Esophagus muscularis mucosa (tissue), 4 donors: ENCODE measurements around the gene ASAP3. TPM values are rescaled to one million over a fixed set of nuclear protein-coding genes. Genes with fewer than 3 reads are reported as not detected.
"Not testable (repeated sequence)": the region's sequence is repeated elsewhere in the genome, so short reads cannot be mapped to it uniquely, and the experiment has no call there.

Experiments
- DNase-seq: peaks from one replicate; pipeline ENCODE4 v3.0.0-alpha.2; 2017; ENCODE audit errors: extremely low spot score
- H3K27ac ChIP-seq, 4 donors: fragments of 200-600 bp; sonication (generic); replicated peaks in 1 of 4; 1 replicate in 3 of 4; 2 replicates in 1 of 4; pipeline ENCODE4 v1.5.1; 2016 to 2019; ENCODE audit warnings: mild to moderate bottlenecking in 1 of 4
- H3K27me3 ChIP-seq, 4 donors: fragments of 200-600 bp; sonication (generic); one replicate each; pipeline versions ENCODE4 v1.5.1 to v1.6.0; 2016 to 2019
- H3K36me3 ChIP-seq, 4 donors: fragments of 200-600 bp; sonication (generic); one replicate each; pipeline ENCODE4 v1.5.1; 2016 to 2019
- H3K4me1 ChIP-seq, 4 donors: fragments of 200-600 bp; sonication (generic); one replicate each; pipeline ENCODE4 v1.5.1; 2016 to 2019
- H3K4me3 ChIP-seq, 4 donors: fragments of 200-600 bp; sonication (generic); 1 replicate in 2 of 4; 2 replicates in 2 of 4; pipeline ENCODE4 v1.5.1; 2016 to 2019; ENCODE audit warnings: mild to moderate bottlenecking in 4 of 4, moderate library complexity in 1 of 4
- H3K9me3 ChIP-seq, 4 donors: fragments of 200-600 bp; sonication (generic); 1 replicate in 3 of 4; 2 replicates in 1 of 4; pipeline ENCODE4 v1.5.1; 2016 to 2019
- EP300 ChIP-seq: sonication (generic); formaldehyde crosslinking; IDR thresholded peaks from one replicate; pipeline ENCODE4 v1.6.1; 2017; ENCODE audit warnings: antibody characterized with exemption
- POLR2A ChIP-seq: fragments of 450-650 bp; IDR thresholded peaks from one replicate; pipeline ENCODE4 v1.6.1; 2017; ENCODE audit warnings: antibody characterized with exemption, moderate library complexity, mild to moderate bottlenecking, low read depth
- POLR2AphosphoS5 ChIP-seq, 2 donors: sonication (generic); formaldehyde crosslinking; IDR thresholded peaks; one replicate each; pipeline ENCODE4 v1.6.1; 2017; ENCODE audit warnings: antibody characterized with exemption in 2 of 2
- WGBS: methylation state at CpG from one replicate; pipeline ENCODE4 v1.1.5; 2018; 5-methylcytosine and 5-hydroxymethylcytosine counted together
- intact Hi-C: fragments of 100-400 bp; cut with DNase I; formaldehyde crosslinking; loops from one replicate; pipeline ENCODE4 v1.15.1; 2023
- total RNA-seq, 4 donors: library from RNA; depleted of rRNA; stranded (reverse); fragments of >200 nt; gene quantifications; one replicate each; pipeline versions ENCODE4 v1.1.0 to v1.2.1, GENCODE V29; 2016
- TF ChIP-seq, protein P1 (sequence below), 3 experiments: fragments of 200-600 bp in 2 of 3; fragments of 450-650 bp in 1 of 3; sonication (generic) in 2 of 3; IDR thresholded peaks; one replicate each; pipeline ENCODE4 v1.5.1; 2017 to 2019; ENCODE audit warnings: antibody characterized with exemption in 3 of 3, mild to moderate bottlenecking in 2 of 3, moderate library complexity in 1 of 3

Gene ASAP3
- total RNA-seq, 4 donors from 2014 or later: 25.3 to 32.8 (median 27.9) TPM

- 73% methylated on average over 5 of the region's 6 CpGs for WGBS
Measured at GRCh38 chr1:23502951-23503350, 19.0 kb upstream of the ASAP3 start.

GRCh38 chr1:23500466-23500865 lies 16.5 kb upstream of the ASAP3 start:
- 47% methylated on average over 2 of the region's 2 CpGs for WGBS
- Histone ChIP-seq H3K9me3 (no peaks in the 10 kb centered on the region), H3K27me3 (peaks cover 0 to 4% (median 0%) of the 10 kb centered on the region in 4 donors), H3K4me1 (peaks cover 0 to 6% (median 5%) of the 10 kb centered on the region in 4 donors), H3K27ac (no peak overlapping the region), H3K4me3 (no peak overlapping the region), H3K36me3 (no peaks in the 10 kb centered on the region)
- intact Hi-C loops: no loop called here
- DNase-seq: no peak
- TF ChIP-seq, protein P1, sequence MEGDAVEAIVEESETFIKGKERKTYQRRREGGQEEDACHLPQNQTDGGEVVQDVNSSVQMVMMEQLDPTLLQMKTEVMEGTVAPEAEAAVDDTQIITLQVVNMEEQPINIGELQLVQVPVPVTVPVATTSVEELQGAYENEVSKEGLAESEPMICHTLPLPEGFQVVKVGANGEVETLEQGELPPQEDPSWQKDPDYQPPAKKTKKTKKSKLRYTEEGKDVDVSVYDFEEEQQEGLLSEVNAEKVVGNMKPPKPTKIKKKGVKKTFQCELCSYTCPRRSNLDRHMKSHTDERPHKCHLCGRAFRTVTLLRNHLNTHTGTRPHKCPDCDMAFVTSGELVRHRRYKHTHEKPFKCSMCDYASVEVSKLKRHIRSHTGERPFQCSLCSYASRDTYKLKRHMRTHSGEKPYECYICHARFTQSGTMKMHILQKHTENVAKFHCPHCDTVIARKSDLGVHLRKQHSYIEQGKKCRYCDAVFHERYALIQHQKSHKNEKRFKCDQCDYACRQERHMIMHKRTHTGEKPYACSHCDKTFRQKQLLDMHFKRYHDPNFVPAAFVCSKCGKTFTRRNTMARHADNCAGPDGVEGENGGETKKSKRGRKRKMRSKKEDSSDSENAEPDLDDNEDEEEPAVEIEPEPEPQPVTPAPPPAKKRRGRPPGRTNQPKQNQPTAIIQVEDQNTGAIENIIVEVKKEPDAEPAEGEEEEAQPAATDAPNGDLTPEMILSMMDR (IDR thresholded peaks at IDR 0.05): no peak
- TF ChIP-seq POLR2AphosphoS5 (IDR thresholded peaks at IDR 0.05) (no peak), EP300 (no peak), POLR2A (no peak)

More at GRCh38 chr1:23502951-23503350, 19.0 kb upstream of the ASAP3 start:
- no peak for DNase-seq
- Histone ChIP-seq H3K27ac (no peak overlapping the region), H3K9me3 (no peaks in the 10 kb centered on the region), H3K36me3 (no peaks in the 10 kb centered on the region), H3K4me3 (no peak overlapping the region), H3K4me1 (no peaks in the 10 kb centered on the region), H3K27me3 (peaks cover 0 to 4% (median 0%) of the 10 kb centered on the region in 4 donors)
- TF ChIP-seq, protein P1 (IDR thresholded peaks at IDR 0.05): no peak
- TF ChIP-seq EP300 (no peak), POLR2AphosphoS5 (IDR thresholded peaks at IDR 0.05) (no peak), POLR2A (no peak)
- intact Hi-C loops: no loop called here

- Histone ChIP-seq H3K27me3 (no peaks in the 10 kb centered on the region), H3K27ac (no peak overlapping the region), H3K9me3 (no peaks in the 10 kb centered on the region), H3K4me3 (no peak overlapping the region), H3K36me3 (no peaks in the 10 kb centered on the region), H3K4me1 (peaks cover 0 to 6% (median 5%) of the 10 kb centered on the region in 4 donors)
- DNase-seq: no peak
- no peak for TF ChIP-seq POLR2AphosphoS5 (IDR thresholded peaks at IDR 0.05)
- TF ChIP-seq POLR2A: no peak
- TF ChIP-seq, protein P1 (IDR thresholded peaks at IDR 0.05): no peak
- no peak for TF ChIP-seq EP300
- intact Hi-C loops: loop anchor here (1.0 kb wide), 1 partner anchor 41 kb away; no protein-coding TSS in a partner anchor
- 84% methylated on average over 3 of the region's 3 CpGs for WGBS
Measured at GRCh38 chr1:23497777-23498439, 13.9 kb upstream of the ASAP3 start.

DNA sequence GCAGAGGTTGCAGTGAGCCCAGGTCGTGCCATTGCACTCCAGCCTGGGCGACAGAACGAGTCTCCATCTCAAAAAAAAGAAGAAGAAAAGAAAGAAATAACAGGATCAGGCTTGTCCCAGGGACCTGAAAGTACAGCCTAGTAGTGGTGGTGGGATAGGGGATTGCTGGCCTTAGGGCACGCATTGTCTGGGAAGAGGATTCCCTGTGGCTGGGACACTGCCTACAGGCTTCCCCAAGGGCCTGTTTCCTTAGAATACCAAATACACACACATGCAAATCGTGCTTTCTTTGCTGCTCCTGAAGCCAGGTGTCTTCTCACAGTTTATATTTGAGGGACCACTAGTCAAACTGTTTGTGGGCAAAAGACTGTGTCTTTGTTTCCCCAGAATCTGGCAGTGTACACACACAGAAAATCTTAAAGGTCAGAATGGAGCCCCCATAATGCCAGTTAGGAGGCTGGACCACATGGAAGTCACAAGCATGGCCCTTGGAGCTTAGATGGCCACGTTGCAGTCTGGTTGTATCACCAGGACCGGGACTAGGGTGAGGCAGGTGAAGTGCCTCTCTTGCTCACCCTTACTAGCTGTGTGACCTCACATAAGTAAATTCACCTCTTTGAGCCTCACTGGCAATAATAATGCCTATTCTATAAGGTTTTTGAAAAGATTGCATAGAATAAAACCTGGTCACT lies 12.7 kb upstream of the ASAP3 start:
- H3K27me3 ChIP-seq: no peaks in the 10 kb centered on the region
- WGBS: 78% methylated on average over 7 of the region's 7 CpGs
- TF ChIP-seq, protein P1 (IDR thresholded peaks at IDR 0.05): no peak
- TF ChIP-seq POLR2AphosphoS5 (IDR thresholded peaks at IDR 0.05) (no peak), POLR2A (no peak), EP300 (no peak)
- H3K4me3 ChIP-seq: no peak overlapping the region
- peaks cover 0 to 6% (median 5%) of the 10 kb centered on the region in 4 donors for H3K4me1 ChIP-seq
- intact Hi-C loops: loop anchor here (1.0 kb wide), 1 partner anchor 43 kb away; no protein-coding TSS in a partner anchor
- DNase-seq: no peak
- H3K9me3 ChIP-seq: no peaks in the 10 kb centered on the region
- no peak overlapping the region for H3K27ac ChIP-seq
- no peaks in the 10 kb centered on the region for H3K36me3 ChIP-seq

DNA sequence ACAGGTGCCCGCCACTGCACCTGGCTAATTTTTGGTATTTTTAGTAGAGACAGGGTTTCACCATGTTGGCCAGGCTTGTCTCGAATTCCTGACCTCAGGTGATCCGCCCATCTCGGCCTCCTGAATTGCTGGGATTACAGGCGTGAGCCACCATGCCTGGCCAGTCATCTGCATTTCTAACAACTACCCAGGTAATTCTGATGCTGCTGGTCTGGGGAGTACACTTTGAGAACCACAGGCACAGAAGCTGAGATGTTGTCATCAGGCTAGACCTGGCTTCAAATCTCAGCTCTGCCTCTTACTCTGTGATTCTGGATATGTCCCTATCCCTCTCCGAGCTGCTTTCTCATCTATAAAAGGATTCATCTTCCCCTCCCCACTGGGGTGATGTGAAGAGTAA lies 10.9 kb upstream of the ASAP3 start:
- intact Hi-C loops: loop anchor here (5.0 kb wide), 1 partner anchor 142 kb away; no protein-coding TSS in a partner anchor
- DNase-seq, H3K27me3 ChIP-seq, H3K4me1 ChIP-seq, H3K4me3 ChIP-seq, H3K27ac ChIP-seq, H3K9me3 ChIP-seq, H3K36me3 ChIP-seq: not testable (repeated sequence)
- WGBS: 84% methylated on average over 2 of the region's 6 CpGs

DNA sequence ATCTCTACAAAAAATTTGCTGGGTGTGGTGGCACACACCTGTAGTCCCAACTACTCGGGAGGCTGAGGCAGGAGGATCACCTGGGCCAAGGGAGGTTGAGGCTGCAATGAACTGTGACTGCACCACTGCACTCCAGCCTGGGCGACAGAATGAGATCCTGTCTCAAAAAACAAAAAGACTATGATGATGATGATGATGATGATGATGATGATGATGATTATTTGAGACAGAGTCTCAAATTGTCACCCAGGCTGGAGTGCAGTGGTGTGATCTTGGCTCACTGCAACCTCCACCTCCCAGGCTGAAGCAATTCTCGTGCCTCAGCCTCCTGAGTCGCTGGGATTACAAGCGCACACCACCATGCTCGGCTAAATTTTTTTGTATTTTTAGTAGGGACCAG lies 8.8 kb upstream of the ASAP3 start:
- not testable (repeated sequence) for H3K36me3 ChIP-seq, DNase-seq, H3K4me1 ChIP-seq, H3K4me3 ChIP-seq, H3K27ac ChIP-seq, H3K27me3 ChIP-seq, H3K9me3 ChIP-seq
- intact Hi-C loops: loop anchor here (5.0 kb wide), 1 partner anchor 145 kb away; no protein-coding TSS in a partner anchor
- 92% methylated on average over 6 of the region's 6 CpGs for WGBS
